PC-9 (cell line): Measurements from ENCODE around the gene SNX25. TPM values are rescaled to one million over a fixed set of nuclear protein-coding genes. Genes with fewer than 3 reads are reported as not detected.

Experiments used
- BruUV-seq: library from RNA; stranded (reverse); fragments of 400-500 nt; replicated peaks from 2 replicates; lab custom pipeline; 2021; lab: Mats Ljungman, UMichigan
- CTCF ChIA-PET: fragments of 300-600 bp; sonication (Branson Sonifier 250); formaldehyde crosslinking; loops from one replicate; lab custom pipeline; 2022; ENCODE audit warnings: antibody characterized with exemption; lab: Charles Lee
- POLR2A ChIA-PET: fragments of 300-600 bp; sonication (Branson Sonifier 250); formaldehyde crosslinking; loops from one replicate; lab custom pipeline; 2022; ENCODE audit warnings: antibody characterized with exemption; ENCODE audit not compliant: unreplicated experiment; lab: Charles Lee
- DNase-seq, 2 experiments: peaks; one replicate each; pipeline versions ENCODE4 v3.0.0 to v3.0.0-alpha.2; 2015 to 2022; ENCODE audit warnings: mixed read lengths in 1 of 2
- H2AFZ ChIP-seq: fragments of 200-600 bp; sonication (generic); 2 replicates; pipeline ENCODE4 v1.8.1; 2017; ENCODE audit warnings: antibody characterized with exemption
- H3F3A ChIP-seq: fragments of 200-600 bp; sonication (generic); 2 replicates; pipeline ENCODE4 v1.8.1; 2017; ENCODE audit warnings: antibody characterized with exemption, mild to moderate bottlenecking, low read depth; ENCODE audit not compliant: insufficient read depth
- H3K27ac ChIP-seq: fragments of 200-600 bp; sonication (generic); 2 replicates; pipeline ENCODE4 v1.6.1; 2016; ENCODE audit warnings: mixed run types
- H3K27me3 ChIP-seq: fragments of 200-600 bp; sonication (generic); 2 replicates; pipeline ENCODE4 v1.6.1; 2016; ENCODE audit warnings: low read depth, mixed run types; ENCODE audit not compliant: insufficient read depth
- H3K36me3 ChIP-seq: fragments of 200-600 bp; sonication (generic); 2 replicates; pipeline ENCODE4 v1.6.1; 2016; ENCODE audit warnings: low read depth, mixed run types
- H3K4me1 ChIP-seq: fragments of 200-600 bp; sonication (generic); replicated peaks from 2 replicates; pipeline ENCODE4 v1.6.1; 2016; ENCODE audit warnings: mixed run types; ENCODE audit not compliant: insufficient read depth
- H3K4me2 ChIP-seq: fragments of 200-600 bp; sonication (generic); 2 replicates; pipeline ENCODE4 v1.6.1; 2017; ENCODE audit warnings: mixed run types
- H3K4me3 ChIP-seq: fragments of 200-600 bp; sonication (generic); 2 replicates; pipeline ENCODE4 v1.6.1; 2016; ENCODE audit warnings: mixed run types
- H3K79me2 ChIP-seq: fragments of 200-600 bp; sonication (generic); 2 replicates; pipeline ENCODE4 v1.6.1; 2017; ENCODE audit warnings: low read depth, mixed run types
- H3K9me2 ChIP-seq: fragments of 200-600 bp; sonication (generic); 2 replicates; pipeline ENCODE4 v1.8.1; 2017; ENCODE audit warnings: mild to moderate bottlenecking; ENCODE audit not compliant: insufficient read depth
- H3K9me3 ChIP-seq: fragments of 200-600 bp; sonication (generic); 2 replicates; pipeline ENCODE4 v1.8.1; 2016; ENCODE audit warnings: low read depth; ENCODE audit not compliant: insufficient read depth
- H4K20me1 ChIP-seq: fragments of 200-600 bp; sonication (generic); 2 replicates; pipeline ENCODE4 v1.8.1; 2017; ENCODE audit not compliant: insufficient read depth
- EZH2 ChIP-seq: fragments of 200-600 bp; sonication (generic); IDR thresholded peaks from 2 replicates; pipeline ENCODE4 v1.8.0; 2017; ENCODE audit warnings: antibody characterized with exemption, low read depth
- intact Hi-C: fragments of 100-400 bp; cut with micrococcal nuclease; formaldehyde crosslinking; loops from one replicate; pipeline ENCODE4 v1.10.0; 2022; ENCODE audit not compliant: unreplicated experiment
- total RNA-seq: library from RNA; stranded (reverse); gene quantifications from 2 replicates; pipeline ENCODE4 v1.2.3, GENCODE V29; 2021
- TF ChIP-seq, protein P1 (sequence below): fragments of 200-600 bp; sonication (generic); conservative IDR thresholded peaks from 2 replicates; pipeline ENCODE4 v1.6.1; 2017; ENCODE audit warnings: mixed run types, antibody characterized with exemption, mild to moderate bottlenecking, moderate library complexity

Gene SNX25
- total RNA-seq, 1 experiment from 2014 or later: 18.0 TPM

DNA sequence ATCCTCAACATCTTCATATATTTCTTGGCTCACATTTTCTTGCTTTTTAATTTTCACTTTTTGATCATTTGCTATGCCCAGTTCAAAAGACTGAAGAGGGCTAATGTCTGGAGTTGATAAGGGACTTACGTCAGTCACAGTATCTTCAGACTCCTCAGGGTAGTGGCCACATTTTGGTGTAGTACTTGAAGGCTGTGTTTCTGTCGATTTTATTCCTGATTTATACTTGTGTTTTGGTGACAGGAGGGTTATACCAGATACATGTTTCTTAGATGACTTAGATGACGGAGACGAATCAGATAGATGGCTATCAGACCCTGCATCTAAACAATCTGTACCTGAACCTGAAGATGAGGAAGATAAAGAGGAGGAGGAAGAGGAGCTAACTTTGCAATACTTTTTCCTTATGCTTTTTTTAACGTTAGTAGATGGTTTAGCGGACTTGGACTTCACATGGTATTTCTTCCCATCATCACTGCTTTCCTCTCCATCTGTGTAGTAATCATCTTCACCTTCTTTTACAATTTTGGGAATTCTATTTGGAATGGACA is 19.0 kb upstream of the SNX25 start:
- no peaks in the 10 kb centered on the region for H3F3A ChIP-seq
- no peaks in the 10 kb centered on the region for H3K36me3 ChIP-seq
- peaks cover 8% of the 10 kb centered on the region for H3K4me1 ChIP-seq
- DNase-seq: no peak
- H3K4me3 ChIP-seq: no peak overlapping the region
- H3K27me3 ChIP-seq: no peaks in the 10 kb centered on the region
- H3K9me2 ChIP-seq: no peaks in the 10 kb centered on the region
- ChIA-PET CTCF (no interaction called here), POLR2A (no interaction called here)
- no peak overlapping the region for H2AFZ ChIP-seq
- peaks cover 21% of the 10 kb centered on the region for H3K79me2 ChIP-seq
- no peak overlapping the region for H3K4me2 ChIP-seq
- TF ChIP-seq, protein P1, sequence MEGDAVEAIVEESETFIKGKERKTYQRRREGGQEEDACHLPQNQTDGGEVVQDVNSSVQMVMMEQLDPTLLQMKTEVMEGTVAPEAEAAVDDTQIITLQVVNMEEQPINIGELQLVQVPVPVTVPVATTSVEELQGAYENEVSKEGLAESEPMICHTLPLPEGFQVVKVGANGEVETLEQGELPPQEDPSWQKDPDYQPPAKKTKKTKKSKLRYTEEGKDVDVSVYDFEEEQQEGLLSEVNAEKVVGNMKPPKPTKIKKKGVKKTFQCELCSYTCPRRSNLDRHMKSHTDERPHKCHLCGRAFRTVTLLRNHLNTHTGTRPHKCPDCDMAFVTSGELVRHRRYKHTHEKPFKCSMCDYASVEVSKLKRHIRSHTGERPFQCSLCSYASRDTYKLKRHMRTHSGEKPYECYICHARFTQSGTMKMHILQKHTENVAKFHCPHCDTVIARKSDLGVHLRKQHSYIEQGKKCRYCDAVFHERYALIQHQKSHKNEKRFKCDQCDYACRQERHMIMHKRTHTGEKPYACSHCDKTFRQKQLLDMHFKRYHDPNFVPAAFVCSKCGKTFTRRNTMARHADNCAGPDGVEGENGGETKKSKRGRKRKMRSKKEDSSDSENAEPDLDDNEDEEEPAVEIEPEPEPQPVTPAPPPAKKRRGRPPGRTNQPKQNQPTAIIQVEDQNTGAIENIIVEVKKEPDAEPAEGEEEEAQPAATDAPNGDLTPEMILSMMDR: no peak
- no peak for TF ChIP-seq EZH2
- BruUV-seq: TSS peak; percentile 7
- no peaks in the 10 kb centered on the region for H4K20me1 ChIP-seq
- no peaks in the 10 kb centered on the region for H3K9me3 ChIP-seq
- intact Hi-C loops: no loop called here
- H3K27ac ChIP-seq: no peak overlapping the region

DNA sequence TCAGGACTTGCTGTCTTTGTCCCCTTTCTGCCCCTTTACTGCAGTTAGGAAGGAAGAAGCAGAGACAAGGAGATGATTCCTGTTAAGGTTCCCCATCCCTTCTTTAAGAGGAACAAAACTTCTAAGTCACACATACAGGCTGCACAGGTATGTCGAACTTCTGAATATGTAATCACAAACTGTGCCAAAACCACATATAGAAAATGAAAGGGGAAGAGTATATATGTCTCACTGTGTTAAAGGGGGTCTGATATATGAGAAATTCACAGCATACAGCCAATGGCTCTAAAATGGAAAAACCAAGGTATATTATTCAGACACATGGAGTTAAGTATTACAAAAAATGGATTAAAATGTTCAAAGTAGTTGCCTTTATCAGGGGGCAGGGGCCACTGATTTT is 17.3 kb upstream of the SNX25 start:
- H3F3A ChIP-seq: peaks cover 14% of the 10 kb centered on the region
- DNase-seq: no peak
- CTCF ChIA-PET: interaction anchor here (0.6 kb wide), 1 partner anchor 100 kb away, joined by 8 read pairs; no protein-coding TSS in a partner anchor
- H3K9me2 ChIP-seq: no peaks in the 10 kb centered on the region
- intact Hi-C loops: no loop called here
- BruUV-seq: no TSS peak
- no peak overlapping the region for H3K4me3 ChIP-seq
- H3K27ac ChIP-seq: no peak overlapping the region
- TF ChIP-seq EZH2: no peak
- TF ChIP-seq, protein P1: no peak
- H3K9me3 ChIP-seq: no peaks in the 10 kb centered on the region
- peaks cover 25% of the 10 kb centered on the region for H3K4me1 ChIP-seq
- peaks cover 21% of the 10 kb centered on the region for H3K79me2 ChIP-seq
- no peaks in the 10 kb centered on the region for H3K36me3 ChIP-seq
- no peaks in the 10 kb centered on the region for H4K20me1 ChIP-seq
- POLR2A ChIA-PET: interaction anchor here (0.7 kb wide), 1 partner anchor 67 kb away, joined by 6 read pairs; no protein-coding TSS in a partner anchor
- no peaks in the 10 kb centered on the region for H3K27me3 ChIP-seq
- H3K4me2 ChIP-seq: no peak overlapping the region
- H2AFZ ChIP-seq: no peak overlapping the region

DNA sequence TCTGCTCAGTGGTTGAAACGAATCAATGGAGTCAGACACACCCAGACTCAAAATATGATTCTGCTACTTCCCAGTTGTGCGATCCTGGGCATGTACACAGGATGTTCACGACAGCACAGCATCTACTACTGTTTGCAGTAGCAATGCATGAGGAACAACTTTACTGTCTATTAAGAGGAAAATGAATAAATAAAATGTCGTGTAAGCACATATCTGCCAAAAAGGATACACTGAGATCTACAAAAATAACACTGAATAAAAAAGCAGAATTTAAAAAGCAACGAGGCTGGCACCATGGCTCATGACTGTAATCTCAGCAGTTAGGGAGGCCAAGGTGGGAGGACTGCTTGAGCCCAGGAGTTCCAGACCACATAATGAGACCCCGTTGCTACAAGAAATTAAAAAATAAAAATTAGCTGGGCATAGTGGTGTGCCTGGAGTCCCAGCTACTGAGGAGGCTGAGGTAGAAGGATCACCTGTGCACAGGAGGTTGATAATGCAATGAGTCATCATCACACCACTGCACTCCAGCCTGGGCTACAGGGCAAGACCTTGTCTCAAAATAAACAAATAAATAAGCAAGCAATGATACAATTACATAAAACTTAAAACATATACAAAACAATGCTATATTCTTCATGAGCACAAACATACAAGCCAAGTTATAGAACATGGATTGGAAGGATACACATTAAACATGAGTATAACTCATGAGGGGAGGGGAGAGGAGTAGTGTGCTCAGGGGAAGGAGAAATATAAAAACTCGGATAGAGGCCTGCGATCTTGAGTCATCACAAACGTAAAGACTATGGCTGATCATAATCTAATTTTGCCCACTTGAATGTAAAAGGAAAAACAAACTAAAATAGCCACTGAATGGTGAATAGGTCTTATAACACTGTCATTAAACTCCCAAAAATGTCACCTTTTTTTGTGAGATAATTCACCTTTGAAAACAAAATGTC is 14.2 kb upstream of the SNX25 start:
- Histone ChIP-seq H3K4me2 (peak overlapping the region; percentile 27; the same call in 1 of the 2 replicates), H3K9me3 (no peaks in the 10 kb centered on the region), H2AFZ (no peak overlapping the region), H4K20me1 (no peaks in the 10 kb centered on the region), H3F3A (peaks cover 14% of the 10 kb centered on the region), H3K27me3 (no peaks in the 10 kb centered on the region), H3K79me2 (peaks cover 36% of the 10 kb centered on the region), H3K36me3 (no peaks in the 10 kb centered on the region), H3K4me1 (peaks cover 27% of the 10 kb centered on the region), H3K9me2 (no peaks in the 10 kb centered on the region), H3K4me3 (no peak overlapping the region), H3K27ac (peak overlapping the region; percentile 53)
- ChIA-PET POLR2A (interaction anchor here (0.6 to 0.7 kb wide), 2 partner anchors 11 to 152 kb away, joined by 5 to 7 read pairs; no protein-coding TSS in a partner anchor), CTCF (no interaction called here)
- TF ChIP-seq EZH2: no peak
- TF ChIP-seq, protein P1: no peak
- no TSS peak for BruUV-seq
- intact Hi-C loops: no loop called here
- peak in 1 of 2 experiments; percentile 49 for DNase-seq
